SK-N-SH (cell line): Measurements from ENCODE around the gene RARRES1.

Experiments used
- CTCF ChIP-seq: fragments of 200-600 bp; sonication (generic); IDR thresholded peaks from 2 replicates; pipeline ENCODE4 v1.6.1; 2017; ENCODE audit warnings: antibody characterized with exemption, mild to moderate bottlenecking, moderate library complexity
- MAX ChIP-seq: IDR thresholded peaks from 2 replicates; pipeline ENCODE4 v1.4.0; 2012; ENCODE audit warnings: low read depth
- RXRA ChIP-seq: IDR thresholded peaks from 2 replicates; pipeline ENCODE4 v1.4.0; 2012; ENCODE audit warnings: low read depth, mild to moderate bottlenecking, borderline replicate concordance

- no peak for TF ChIP-seq MAX
- TF ChIP-seq RXRA: no peak
- TF ChIP-seq CTCF: no peak
Measured at GRCh38 chr3:158773166-158773565, 40.9 kb upstream of the RARRES1 start.
